Stomach (tissue), 9 donors: Measurements from ENCODE around the gene SUPT4H1. TPM values are rescaled to one million over a fixed set of nuclear protein-coding genes. Genes with fewer than 3 reads are reported as not detected.
A peak's percentile ranks its signal among the peaks of the same experiment; 100 is the strongest.

Experiments used
- DNase-seq, 2 donors: peaks; one replicate each; pipeline versions ENCODE4 v3.0.0 to v3.0.0-alpha.2; 2013 to 2019
- H3K27ac ChIP-seq, 5 donors: fragments of 200-600 bp in 4 of 5; sonication (generic) in 4 of 5; one replicate each; pipeline ENCODE4 v1.5.1; 2013 to 2019; ENCODE audit warnings: mild to moderate bottlenecking in 1 of 5, moderate library complexity in 1 of 5
- H3K27me3 ChIP-seq, 3 donors: fragments of 200-600 bp; sonication (generic); one replicate each; pipeline ENCODE4 v1.5.1; 2017 to 2019; ENCODE audit warnings: mixed run types in 1 of 3
- H3K36me3 ChIP-seq, 4 donors: fragments of 200-600 bp; sonication (generic); 1 replicate in 3 of 4; 2 replicates in 1 of 4; pipeline ENCODE4 v1.5.1; 2016 to 2019
- H3K4me1 ChIP-seq, 4 donors: fragments of 200-600 bp; sonication (generic); one replicate each; pipeline ENCODE4 v1.5.1; 2016 to 2019
- H3K4me3 ChIP-seq, 4 donors: fragments of 200-600 bp; sonication (generic) in 3 of 4; one replicate each; pipeline ENCODE4 v1.5.1; 2016 to 2019; ENCODE audit warnings: mild to moderate bottlenecking in 1 of 4
- H3K9me3 ChIP-seq, 4 donors: fragments of 200-600 bp; sonication (generic); one replicate each; pipeline ENCODE4 v1.5.1; 2016 to 2019
- EP300 ChIP-seq: sonication (generic); formaldehyde crosslinking; IDR thresholded peaks from one replicate; pipeline ENCODE4 v1.6.1; 2017; ENCODE audit warnings: antibody characterized with exemption
- POLR2A ChIP-seq, 4 donors: fragments of 450-650 bp; IDR thresholded peaks; one replicate each; pipeline ENCODE4 v1.6.1; 2016; ENCODE audit warnings: antibody characterized with exemption in 4 of 4, control low read depth in 2 of 4, mild to moderate bottlenecking in 1 of 4, moderate library complexity in 1 of 4
- POLR2AphosphoS5 ChIP-seq, 3 donors: sonication (generic); formaldehyde crosslinking; IDR thresholded peaks; one replicate each; pipeline ENCODE4 v1.6.1; 2016; ENCODE audit warnings: antibody characterized with exemption in 3 of 3
- WGBS, 5 donors: extraction: QIAGEN DNeasy Blood & Tissue Kit in 3 of 5; methylation state at CpG; one replicate each; pipeline versions ENCODE4 v1.1.5 to v1.1.7; 2013 to 2018; 5-methylcytosine and 5-hydroxymethylcytosine counted together
- intact Hi-C: fragments of 100-400 bp; cut with DNase I; formaldehyde crosslinking; loops from one replicate; pipeline ENCODE4 v1.15.1; 2023; ENCODE audit warnings: low total_unique reads
- polyA plus RNA-seq, 3 donors: library from polyadenylated mRNA; stranded (reverse); fragments of 200-250 nt; gene quantifications; one replicate each; pipeline ENCODE4 v1.2.3, GENCODE V29; 2013
- total RNA-seq, 5 donors: library from RNA; depleted of rRNA; stranded (reverse); fragments of >200 nt; gene quantifications; one replicate each; pipeline versions ENCODE4 v1.1.0 to v1.2.3, GENCODE V29; 2014 to 2016
- TF ChIP-seq, protein P1 (sequence below), 7 experiments: fragments of 450-650 bp in 4 of 7; fragments of 200-600 bp in 3 of 7; sonication (generic) in 3 of 7; IDR thresholded peaks; one replicate each; pipeline ENCODE4 v1.5.1; 2016 to 2019; ENCODE audit warnings: antibody characterized with exemption in 7 of 7, control low read depth in 2 of 7, mild to moderate bottlenecking in 1 of 7
- donor health status: healthy with polysubstance abuse.
- donor health status: Bipolar disorder and iron deficiency.
- donor health status: healthy.

SUPT4H1 gene
- total and polyA plus RNA-seq, 8 donors: 6.7 to 80.9 (median 43.1) TPM

GRCh38 chr17:58365185-58365979 lies 13.4 kb upstream of the SUPT4H1 start:
- peak overlapping the region; percentile 6 to 70 (median 38) for H3K27ac ChIP-seq
- DNase-seq: no peak
- no peaks in the 10 kb centered on the region for H3K27me3 ChIP-seq
- H3K9me3 ChIP-seq: no peaks in the 10 kb centered on the region
- TF ChIP-seq POLR2AphosphoS5 (IDR thresholded peaks at IDR 0.05): no peak
- TF ChIP-seq EP300: no peak
- TF ChIP-seq POLR2A (IDR thresholded peaks at IDR 0.05): no peak
- TF ChIP-seq, protein P1, sequence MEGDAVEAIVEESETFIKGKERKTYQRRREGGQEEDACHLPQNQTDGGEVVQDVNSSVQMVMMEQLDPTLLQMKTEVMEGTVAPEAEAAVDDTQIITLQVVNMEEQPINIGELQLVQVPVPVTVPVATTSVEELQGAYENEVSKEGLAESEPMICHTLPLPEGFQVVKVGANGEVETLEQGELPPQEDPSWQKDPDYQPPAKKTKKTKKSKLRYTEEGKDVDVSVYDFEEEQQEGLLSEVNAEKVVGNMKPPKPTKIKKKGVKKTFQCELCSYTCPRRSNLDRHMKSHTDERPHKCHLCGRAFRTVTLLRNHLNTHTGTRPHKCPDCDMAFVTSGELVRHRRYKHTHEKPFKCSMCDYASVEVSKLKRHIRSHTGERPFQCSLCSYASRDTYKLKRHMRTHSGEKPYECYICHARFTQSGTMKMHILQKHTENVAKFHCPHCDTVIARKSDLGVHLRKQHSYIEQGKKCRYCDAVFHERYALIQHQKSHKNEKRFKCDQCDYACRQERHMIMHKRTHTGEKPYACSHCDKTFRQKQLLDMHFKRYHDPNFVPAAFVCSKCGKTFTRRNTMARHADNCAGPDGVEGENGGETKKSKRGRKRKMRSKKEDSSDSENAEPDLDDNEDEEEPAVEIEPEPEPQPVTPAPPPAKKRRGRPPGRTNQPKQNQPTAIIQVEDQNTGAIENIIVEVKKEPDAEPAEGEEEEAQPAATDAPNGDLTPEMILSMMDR (IDR thresholded peaks at IDR 0.05): no peak
- intact Hi-C loops: no loop called here
- peaks cover 13 to 34% (median 31%) of the 10 kb centered on the region in 4 donors for H3K4me1 ChIP-seq
- peaks cover 0 to 10% (median 2%) of the 10 kb centered on the region in 4 donors for H3K36me3 ChIP-seq
- no peak overlapping the region for H3K4me3 ChIP-seq

DNA sequence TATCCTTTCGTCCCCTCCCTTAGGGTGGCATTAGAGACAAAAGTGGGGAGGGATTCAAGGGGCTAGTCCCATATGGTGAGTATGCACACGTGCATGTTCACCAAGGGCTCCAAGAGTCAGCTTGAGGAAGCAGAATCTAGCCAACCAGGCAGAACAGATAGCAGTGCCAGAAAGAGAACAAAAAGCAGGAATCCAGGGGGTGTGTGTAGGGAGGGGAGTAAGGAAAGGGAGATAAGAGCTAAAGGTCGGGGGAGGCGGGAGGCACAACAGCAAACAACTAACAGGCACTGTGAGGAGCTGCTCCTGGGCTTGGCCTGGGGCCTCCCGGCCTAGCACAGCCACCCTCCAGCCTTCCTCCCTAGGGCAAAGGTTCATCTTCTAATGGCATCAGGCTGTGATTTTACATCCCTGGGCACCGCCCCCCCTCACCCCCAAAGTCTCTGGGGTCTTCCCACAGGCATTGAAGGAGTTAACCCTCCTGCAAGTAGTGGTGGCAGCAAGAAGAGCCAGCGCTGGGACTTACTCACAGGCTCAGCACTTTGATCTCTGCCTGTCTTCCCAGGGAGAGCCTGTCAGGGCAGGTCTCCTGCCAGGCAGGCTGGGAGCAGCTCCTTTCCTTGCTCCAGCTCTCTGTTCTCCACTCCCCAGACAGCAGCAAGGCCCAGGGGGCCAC lies 12.4 kb upstream of the SUPT4H1 start:
- intact Hi-C loops: no loop called here
- H3K36me3 ChIP-seq: peaks cover 0 to 12% (median 8%) of the 10 kb centered on the region in 4 donors
- H3K27ac ChIP-seq: peak overlapping the region; percentile 6 to 70 (median 38)
- H3K4me3 ChIP-seq: no peak overlapping the region
- H3K4me1 ChIP-seq: peaks cover 13 to 34% (median 31%) of the 10 kb centered on the region in 4 donors
- TF ChIP-seq POLR2A (IDR thresholded peaks at IDR 0.05) (no peak), POLR2AphosphoS5 (IDR thresholded peaks at IDR 0.05) (no peak), EP300 (no peak)
- TF ChIP-seq, protein P1 (IDR thresholded peaks at IDR 0.05): no peak
- DNase-seq: peak; percentile 48 to 50
- no peaks in the 10 kb centered on the region for H3K27me3 ChIP-seq
- no peaks in the 10 kb centered on the region for H3K9me3 ChIP-seq
- 26 to 50% (median 35%) methylated on average over 6 to 7 of the region's 7 CpGs for WGBS, 5 donors

- 73 to 87% (median 80%) methylated on average over 7 to 8 of the region's 8 CpGs for WGBS, 5 donors
- H3K27ac ChIP-seq: peak overlapping the region in 2 of 5 donors; percentile 38 to 44
- H3K4me3 ChIP-seq: no peak overlapping the region
- no peaks in the 10 kb centered on the region for H3K27me3 ChIP-seq
- H3K9me3 ChIP-seq: no peaks in the 10 kb centered on the region
- peaks cover 0 to 16% (median 12%) of the 10 kb centered on the region in 4 donors for H3K36me3 ChIP-seq
- H3K4me1 ChIP-seq: peaks cover 13 to 34% (median 31%) of the 10 kb centered on the region in 4 donors
- TF ChIP-seq EP300: no peak
- TF ChIP-seq, protein P1 (IDR thresholded peaks at IDR 0.05): no peak
- no peak for TF ChIP-seq POLR2A (IDR thresholded peaks at IDR 0.05)
- no peak for TF ChIP-seq POLR2AphosphoS5 (IDR thresholded peaks at IDR 0.05)
- DNase-seq: no peak
- intact Hi-C loops: no loop called here
Observed at GRCh38 chr17:58363457-58364185, 11.6 kb upstream of the SUPT4H1 start.

- Histone ChIP-seq H3K36me3 (peaks cover 0 to 27% (median 23%) of the 10 kb centered on the region in 4 donors), H3K27me3 (no peaks in the 10 kb centered on the region), H3K27ac (no peak overlapping the region), H3K4me1 (peaks cover 13 to 32% (median 29%) of the 10 kb centered on the region in 4 donors), H3K4me3 (no peak overlapping the region), H3K9me3 (no peaks in the 10 kb centered on the region)
- TF ChIP-seq, protein P1 (IDR thresholded peaks at IDR 0.05): no peak
- TF ChIP-seq EP300 (no peak), POLR2AphosphoS5 (IDR thresholded peaks at IDR 0.05) (no peak), POLR2A (IDR thresholded peaks at IDR 0.05) (no peak)
- WGBS, 5 donors: 90 to 94% (median 92%) methylated on average over 15 to 16 of the region's 16 CpGs
- intact Hi-C loops: no loop called here
- no peak for DNase-seq
Observed at GRCh38 chr17:58362368-58363014, 10.5 kb upstream of the SUPT4H1 start.
